ENCODE results near the gene RTN1. TPM values are rescaled to one million over a fixed set of nuclear protein-coding genes. Genes with fewer than 3 reads are reported as not detected.

RTN1 gene
- total and polyA plus RNA-seq, 2 of the 8 experiments (the other 6 are each of a cell fraction or from before 2014, with no cell fraction given), result 2.8 to 4.9 TPM

DNA sequence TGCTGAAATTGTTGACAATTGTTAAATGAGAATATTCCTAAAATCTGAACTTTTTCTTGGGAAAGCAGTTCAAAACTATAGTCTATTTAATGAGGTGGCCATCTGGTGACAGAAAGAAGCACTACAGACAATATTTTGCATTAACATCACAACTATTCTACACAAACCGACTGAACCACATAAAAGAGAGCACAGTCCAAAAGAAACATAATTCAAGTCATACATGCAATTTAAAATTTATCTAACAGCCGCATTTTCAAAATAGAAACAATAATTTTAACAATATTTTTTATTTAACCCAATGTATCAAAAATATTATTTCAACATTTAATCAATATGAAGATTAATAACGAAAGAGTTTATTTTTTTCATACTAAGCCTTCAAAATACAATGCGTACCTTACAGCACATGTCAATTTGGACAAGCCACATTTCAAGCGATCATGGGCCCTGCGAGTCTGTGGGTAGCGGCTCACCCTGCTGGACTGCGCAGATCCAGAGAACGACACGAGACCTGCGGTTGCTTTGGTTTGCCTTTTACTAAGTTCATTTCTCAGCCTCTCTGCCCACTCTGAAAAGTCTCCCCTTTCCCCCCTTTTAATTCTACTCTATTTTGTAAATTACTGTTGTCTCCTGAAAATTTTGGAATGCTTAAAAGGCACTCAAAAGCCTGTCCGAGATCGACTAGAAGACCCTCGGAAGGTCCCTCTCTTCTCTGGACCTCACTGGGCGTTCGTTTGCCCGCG lies 48.4 kb upstream of the RTN1 start:
- Histone ChIP-seq H3K79me2 (ENCODE audit: control insufficient read depth in 1 of 2, insufficient read depth in 2 of 2, low read length in 2 of 2) (no peaks in the 10 kb centered on the region), H2BK5ac (ENCODE audit: low read depth, low read length) (peak overlapping the region; percentile 98), H3K4me3 (ENCODE audit: extremely low read depth in 1 of 4, insufficient read depth in 2 of 4, low read depth in 3 of 4, low read length in 4 of 4) (peak overlapping the region; percentile 67 to 87 (median 80)), H3K36me3 (ENCODE audit: control insufficient read depth in 2 of 4, insufficient read depth in 4 of 4, low read length in 3 of 4) (no peaks in the 10 kb centered on the region), H3K9ac (replicated peaks in 1 of 4; ENCODE audit: extremely low read depth in 1 of 4, low read depth in 3 of 4, low read length in 3 of 4) (peak overlapping the region; percentile 62 to 98 (median 70)), H4K8ac (ENCODE audit: extremely low read depth, insufficient read depth, low read length) (peak overlapping the region; percentile 84; the same call in 1 of the 2 replicates), H3K23me2 (ENCODE audit: low read depth, low read length) (peaks cover 6% of the 10 kb centered on the region), H4K20me1 (replicated peaks in 1 of 2; ENCODE audit: control insufficient read depth in 1 of 2, insufficient read depth in 2 of 2, low read length in 2 of 2) (no peaks in the 10 kb centered on the region), H2AFZ (ENCODE audit: low read length) (peak overlapping the region; percentile 29), H4K5ac (ENCODE audit: insufficient read length, low read depth, low read length) (peak overlapping the region; percentile 28), H3K23ac (ENCODE audit: insufficient read length) (no peak overlapping the region), H3K27ac (ENCODE audit: low read depth, low read length) (peak overlapping the region; percentile 80; the same call in 1 of the 2 replicates), H3K4ac (replicated peaks; ENCODE audit: insufficient read length, low read depth, low read length) (no peak overlapping the region), H3K18ac (ENCODE audit: extremely low read depth, low read length) (no peak overlapping the region), H3K56ac (replicated peaks; ENCODE audit: insufficient read length, low read depth, low read length) (peak overlapping the region; percentile 27), H2BK20ac (ENCODE audit: low read length) (no peak overlapping the region), H3K79me1 (ENCODE audit: low read depth, low read length) (no peaks in the 10 kb centered on the region), H2BK15ac (ENCODE audit: low read length) (no peak overlapping the region), H2BK12ac (ENCODE audit: low read depth, low read length) (peak overlapping the region; percentile 30; the same call in 1 of the 2 replicates), H3K4me1 (replicated peaks in 1 of 4; ENCODE audit: control insufficient read depth in 3 of 4, insufficient read depth in 4 of 4, low read length in 3 of 4) (peaks cover 0 to 4% (median 1%) of the 10 kb centered on the region in 4 experiments; a peak in 3 of 7 replicates), H4K91ac (replicated peaks; ENCODE audit: insufficient read length, low read length) (no peak overlapping the region), H3K4me2 (ENCODE audit: insufficient read depth in 1 of 2, low read depth in 2 of 2, low read length in 2 of 2) (peak overlapping the region; percentile 88 to 89), H2AK5ac (ENCODE audit: low read depth, low read length) (no peak overlapping the region), H3K14ac (ENCODE audit: insufficient read length) (no peak overlapping the region), H3K9me3 (ENCODE audit: insufficient read depth in 2 of 2, low read depth in 1 of 2, low read length in 1 of 2) (no peaks in the 10 kb centered on the region), H2BK120ac (replicated peaks; ENCODE audit: low read depth, low read length) (no peak overlapping the region), H3K27me3 (replicated peaks in 1 of 4; ENCODE audit: control insufficient read depth in 3 of 4, extremely low read depth in 1 of 4, insufficient read depth in 3 of 4, low read length in 3 of 4) (no peaks in the 10 kb centered on the region)
- WGBS, 2 experiments (ENCODE audit: extremely low coverage in 1 of 2, insufficient coverage in 1 of 2, insufficient read length in 1 of 2, insufficient replicate concordance in 2 of 2, low coverage in 1 of 2, low lambda C conversion rate in 2 of 2, missing lambda C conversion rate in 1 of 2), result 5% methylated on average over 18 of the region's 18 CpGs; no CpG with 5 or more reads in 1 of the 2 experiments
- CTCF ChIA-PET (ENCODE audit: partially characterized antibody), result interaction anchor here (0.6 to 2.9 kb wide), 13 partner anchors 14 to 426 kb away, joined by 3 to 25 read pairs (median 3); no protein-coding TSS in a partner anchor
- DNase-seq (ENCODE audit: low read depth in 1 of 2, low spot score in 2 of 2) (no peak), FAIRE-seq (no peak)
- POLR2A ChIA-PET (ENCODE audit: partially characterized antibody), result interaction anchor here (1.1 kb wide), 1 partner anchor 21 kb away, joined by 3 read pairs; no protein-coding TSS in a partner anchor
- peak; percentile 15 for TF ChIP-seq TAF7 (optimal IDR thresholded peaks at IDR 0.05; ENCODE audit: borderline replicate concordance, low read depth, low read length)
- peak in 1 of 2 experiments; percentile 32; a peak in 2 of 4 replicates for TF ChIP-seq RAD21 (IDR thresholded peaks at IDR 0.05 in 1 of 2, conservative IDR thresholded peaks at IDR 0.05 in 1 of 2; ENCODE audit: low read depth in 2 of 2, low read length in 2 of 2)
- TF ChIP-seq FOSL1 (IDR thresholded peaks at IDR 0.05; ENCODE audit: insufficient read depth, low read depth, low read length), result no peak
- TF ChIP-seq, protein P1, sequence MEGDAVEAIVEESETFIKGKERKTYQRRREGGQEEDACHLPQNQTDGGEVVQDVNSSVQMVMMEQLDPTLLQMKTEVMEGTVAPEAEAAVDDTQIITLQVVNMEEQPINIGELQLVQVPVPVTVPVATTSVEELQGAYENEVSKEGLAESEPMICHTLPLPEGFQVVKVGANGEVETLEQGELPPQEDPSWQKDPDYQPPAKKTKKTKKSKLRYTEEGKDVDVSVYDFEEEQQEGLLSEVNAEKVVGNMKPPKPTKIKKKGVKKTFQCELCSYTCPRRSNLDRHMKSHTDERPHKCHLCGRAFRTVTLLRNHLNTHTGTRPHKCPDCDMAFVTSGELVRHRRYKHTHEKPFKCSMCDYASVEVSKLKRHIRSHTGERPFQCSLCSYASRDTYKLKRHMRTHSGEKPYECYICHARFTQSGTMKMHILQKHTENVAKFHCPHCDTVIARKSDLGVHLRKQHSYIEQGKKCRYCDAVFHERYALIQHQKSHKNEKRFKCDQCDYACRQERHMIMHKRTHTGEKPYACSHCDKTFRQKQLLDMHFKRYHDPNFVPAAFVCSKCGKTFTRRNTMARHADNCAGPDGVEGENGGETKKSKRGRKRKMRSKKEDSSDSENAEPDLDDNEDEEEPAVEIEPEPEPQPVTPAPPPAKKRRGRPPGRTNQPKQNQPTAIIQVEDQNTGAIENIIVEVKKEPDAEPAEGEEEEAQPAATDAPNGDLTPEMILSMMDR (IDR thresholded peaks at IDR 0.05; ENCODE audit: control extremely low read depth in 1 of 3, insufficient read depth in 1 of 3, low read depth in 1 of 3, low read length in 3 of 3), result peak in 2 of 3 experiments; percentile 17 to 27; a peak in 2 of 4 replicates

Measured in H1 (cell line).